Stimulated activated CD8-positive, alpha-beta memory T cell treated with anti-CD3 and anti-CD28 coated beads, Interleukin-12 subunit alpha, Interleukin-12 subunit beta, amount 100 ng/mL, for 24 hours (primary cell): ENCODE results near the gene RAPGEF3.

Source experiments
- DNase-seq: peaks from one replicate; pipeline ENCODE4 v3.0.0-alpha.2; 2020; ENCODE audit errors: extremely low read depth

The RAPGEF3 gene

GRCh38 chr12:47698631-47699030, 60.0 kb downstream of the RAPGEF3 start:
- no peak for DNase-seq

DNA sequence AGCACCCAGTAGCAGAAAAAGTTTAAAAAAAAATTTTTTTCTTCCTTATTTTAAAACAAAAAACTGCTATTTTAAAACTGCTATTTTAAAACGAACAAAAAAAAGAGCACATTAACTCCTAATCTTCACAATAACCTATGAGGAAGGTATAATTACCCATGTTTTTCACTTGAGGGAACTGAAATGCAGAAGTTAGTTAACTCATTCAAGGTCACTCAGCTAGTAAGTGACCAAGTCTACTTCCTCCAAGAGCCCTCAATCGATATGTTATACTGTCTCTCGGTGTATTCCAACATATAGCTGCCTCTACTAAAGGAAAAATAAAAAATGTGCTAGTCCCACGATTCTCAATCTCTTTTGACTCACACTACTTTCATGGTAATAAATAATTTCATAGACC, 60.6 kb downstream of the RAPGEF3 start:
- DNase-seq = no peak

GRCh38 chr12:47689215-47689614, 69.5 kb downstream of the RAPGEF3 start:
- DNase-seq = no peak

- no peak for DNase-seq
Measured at GRCh38 chr12:47687636-47688035, 71.0 kb downstream of the RAPGEF3 start.

DNA sequence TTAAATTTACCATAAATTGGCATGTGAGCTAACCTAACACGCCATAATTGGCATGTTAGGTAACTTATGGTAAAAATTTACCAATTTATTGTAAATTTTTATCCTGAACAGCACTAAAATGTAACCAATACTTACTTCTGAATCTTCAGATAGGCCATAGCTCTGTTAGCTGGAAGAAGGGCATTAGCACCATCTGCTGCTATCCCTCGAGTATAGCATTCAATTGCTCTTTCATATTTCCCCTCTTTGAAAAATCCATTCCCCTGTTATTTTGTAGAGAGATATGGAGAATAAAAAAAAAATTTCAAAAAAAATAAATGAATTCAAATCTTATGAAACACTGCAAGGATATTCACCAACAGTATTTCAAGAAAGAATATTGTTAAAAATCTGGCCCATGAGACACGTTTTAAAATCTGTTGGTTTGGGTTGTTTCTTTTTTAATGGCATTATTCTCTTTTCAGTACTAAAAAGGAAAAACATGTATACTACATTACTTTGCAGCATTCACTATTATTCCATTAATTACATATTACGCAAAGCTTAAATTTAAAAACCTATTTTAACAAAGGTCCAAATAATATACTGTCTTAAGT, 71.9 kb downstream of the RAPGEF3 start:
- no peak for DNase-seq
